Breast epithelium (tissue), 4 donors: Measurements from ENCODE around the gene PHAF1. TPM values are rescaled to one million over a fixed set of nuclear protein-coding genes. Genes with fewer than 3 reads are reported as not detected.

Source experiments
- DNase-seq, 2 donors: peaks; one replicate each; pipeline ENCODE4 v3.0.0-alpha.2; 2019; ENCODE audit warnings: low spot score in 2 of 2
- H3K27ac ChIP-seq, 2 donors: fragments of 200-600 bp; sonication (generic) in 1 of 2; one replicate each; pipeline ENCODE4 v1.5.1; 2016 to 2019; ENCODE audit warnings: mild to moderate bottlenecking in 1 of 2
- H3K27me3 ChIP-seq, 2 donors: fragments of 200-600 bp; sonication (generic) in 1 of 2; one replicate each; pipeline versions ENCODE4 v1.5.1 to v1.6.0; 2017 to 2019; ENCODE audit warnings: control low read depth in 1 of 2, mild to moderate bottlenecking in 1 of 2
- H3K36me3 ChIP-seq: fragments of 200-600 bp; one replicate; pipeline ENCODE4 v1.5.1; 2019
- H3K4me1 ChIP-seq, 2 donors: fragments of 200-600 bp; sonication (generic); one replicate each; pipeline ENCODE4 v1.5.1; 2016 to 2019; ENCODE audit warnings: control low read depth in 1 of 2
- H3K4me3 ChIP-seq, 3 donors: fragments of 200-600 bp; sonication (generic); 1 replicate in 2 of 3; 2 replicates in 1 of 3; pipeline ENCODE4 v1.5.1; 2016 to 2019; ENCODE audit warnings: mild to moderate bottlenecking in 3 of 3, moderate library complexity in 2 of 3
- H3K9me3 ChIP-seq, 2 donors: fragments of 200-600 bp; sonication (generic) in 1 of 2; one replicate each; pipeline ENCODE4 v1.5.1; 2016 to 2019; ENCODE audit warnings: control low read depth in 1 of 2
- CTCF ChIP-seq, 3 donors: fragments of 450-650 bp; IDR thresholded peaks; one replicate each; pipeline ENCODE4 v1.5.1; 2016 to 2017; ENCODE audit warnings: antibody characterized with exemption in 3 of 3, mild to moderate bottlenecking in 3 of 3, moderate library complexity in 3 of 3
- POLR2A ChIP-seq: fragments of 450-650 bp; IDR thresholded peaks from one replicate; pipeline ENCODE4 v1.6.1; 2016; ENCODE audit warnings: antibody characterized with exemption, mild to moderate bottlenecking, moderate library complexity
- POLR2AphosphoS5 ChIP-seq, 3 donors: sonication (generic); formaldehyde crosslinking; IDR thresholded peaks; one replicate each; pipeline ENCODE4 v1.6.1; 2017; ENCODE audit warnings: antibody characterized with exemption in 3 of 3
- intact Hi-C: fragments of 100-400 bp; cut with DNase I; formaldehyde crosslinking; loops from one replicate; pipeline ENCODE4 v1.15.1; 2023; ENCODE audit warnings: low total_unique reads
- total RNA-seq, 3 donors: library from RNA; depleted of rRNA; stranded (reverse); fragments of >200 nt; gene quantifications; one replicate each; pipeline ENCODE4 v1.1.0, GENCODE V29; 2016

Gene PHAF1
- total RNA-seq, 3 donors from 2014 or later, result 17.8 to 31.8 (median 27.1) TPM

- Histone ChIP-seq H3K4me1 (peaks cover 5 to 11% of the 10 kb centered on the region in 2 donors), H3K27ac (no peak overlapping the region), H3K27me3 (no peaks in the 10 kb centered on the region), H3K36me3 (no peaks in the 10 kb centered on the region), H3K4me3 (no peak overlapping the region), H3K9me3 (no peaks in the 10 kb centered on the region)
- TF ChIP-seq POLR2A, result no peak
- no peak for TF ChIP-seq POLR2AphosphoS5 (IDR thresholded peaks at IDR 0.05)
- TF ChIP-seq CTCF (IDR thresholded peaks at IDR 0.05), result no peak
- intact Hi-C loops, result loop anchor here (10.0 kb wide), 1 partner anchor 238 kb away; the partner anchor contains the start of gene ZDHHC1
- DNase-seq, result no peak
Observed at GRCh38 chr16:67176662-67177061, 66.9 kb downstream of the PHAF1 start.

GRCh38 chr16:67177743-67178699 is 68.3 kb downstream of the PHAF1 start:
- DNase-seq, result peak; percentile 74 to 82
- Histone ChIP-seq H3K27me3 (no peaks in the 10 kb centered on the region), H3K4me3 (peak overlapping the region; percentile 29 to 77 (median 56)), H3K36me3 (no peaks in the 10 kb centered on the region), H3K4me1 (peaks cover 5 to 11% of the 10 kb centered on the region in 2 donors), H3K27ac (peak overlapping the region; percentile 76 to 87), H3K9me3 (no peaks in the 10 kb centered on the region)
- peak; percentile 19 to 59 (median 52) for TF ChIP-seq POLR2AphosphoS5 (IDR thresholded peaks at IDR 0.05)
- no peak for TF ChIP-seq POLR2A
- TF ChIP-seq CTCF (IDR thresholded peaks at IDR 0.05), result peak in 2 of 3 donors; percentile 15 to 29
- intact Hi-C loops, result loop anchor here (10.0 kb wide), 1 partner anchor 237 kb away; the partner anchor contains the start of gene ZDHHC1

GRCh38 chr16:67179421-67180080 is 69.8 kb downstream of the PHAF1 start:
- peak overlapping the region in 1 of 2 donors; percentile 76 for H3K27ac ChIP-seq
- intact Hi-C loops, result loop anchor here (10.0 kb wide), 1 partner anchor 235 kb away; the partner anchor contains the start of gene ZDHHC1
- DNase-seq, result no peak
- TF ChIP-seq CTCF (IDR thresholded peaks at IDR 0.05), result no peak
- TF ChIP-seq POLR2A, result no peak
- TF ChIP-seq POLR2AphosphoS5 (IDR thresholded peaks at IDR 0.05), result no peak
- no peaks in the 10 kb centered on the region for H3K9me3 ChIP-seq
- H3K36me3 ChIP-seq, result no peaks in the 10 kb centered on the region
- H3K4me3 ChIP-seq, result no peak overlapping the region
- H3K27me3 ChIP-seq, result no peaks in the 10 kb centered on the region
- H3K4me1 ChIP-seq, result peaks cover 3 to 11% of the 10 kb centered on the region in 2 donors

- Histone ChIP-seq H3K4me3 (no peak overlapping the region), H3K27ac (no peak overlapping the region), H3K36me3 (no peaks in the 10 kb centered on the region), H3K4me1 (peaks cover 4 to 14% of the 10 kb centered on the region in 2 donors), H3K9me3 (no peaks in the 10 kb centered on the region), H3K27me3 (no peaks in the 10 kb centered on the region)
- intact Hi-C loops, result no loop called here
- TF ChIP-seq CTCF (IDR thresholded peaks at IDR 0.05) (no peak), POLR2AphosphoS5 (IDR thresholded peaks at IDR 0.05) (no peak), POLR2A (no peak)
- no peak for DNase-seq
Observed at GRCh38 chr16:67180166-67180565, 70.4 kb downstream of the PHAF1 start.
